HK-2 (cell line): ENCODE results near the gene KLC1.

ENCODE experiments used
- DNase-seq: peaks from one replicate; pipeline ENCODE4 v3.0.0-alpha.2; 2018; ENCODE audit not compliant: unreplicated experiment

KLC1 gene

DNA sequence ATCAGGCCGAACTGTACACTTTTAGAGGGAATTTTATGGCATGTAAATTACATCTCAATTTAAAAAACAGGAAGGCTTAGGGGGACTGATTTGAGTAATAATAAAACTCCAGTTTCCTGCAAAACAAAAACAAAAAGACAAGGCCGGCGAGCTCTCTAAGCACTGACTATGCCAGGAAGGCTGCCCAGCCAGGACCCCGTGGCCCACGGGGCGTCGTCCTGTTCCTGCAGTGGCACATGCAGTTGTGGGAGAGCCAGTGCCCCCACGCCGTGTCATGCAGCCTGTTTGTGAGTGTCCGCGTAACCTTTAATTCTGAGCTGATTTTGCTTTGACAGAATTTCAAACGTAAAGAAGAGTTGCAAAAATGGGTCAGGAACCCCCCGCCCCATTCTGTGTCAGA lies 75.7 kb downstream of the KLC1 start:
- DNase-seq: no peak

DNA sequence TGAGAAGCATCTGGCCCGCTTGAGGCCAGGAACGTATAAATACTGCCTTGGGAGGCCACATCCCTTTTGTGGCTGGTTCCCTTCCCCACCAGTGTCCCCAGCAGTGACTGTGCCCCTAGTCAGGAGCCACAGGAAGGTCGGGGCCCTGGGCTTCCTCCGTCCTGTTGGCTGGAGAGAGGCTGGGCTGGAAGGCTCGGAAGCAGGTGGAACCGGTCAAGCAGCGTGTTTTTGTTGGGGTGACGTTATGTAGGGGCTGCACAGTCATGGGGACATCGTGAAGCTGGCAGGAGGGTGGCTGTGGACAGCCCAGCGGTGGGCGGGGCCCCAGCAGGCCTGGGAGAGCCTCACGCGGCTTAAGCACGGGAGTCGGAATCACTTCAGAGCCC lies 76.1 kb downstream of the KLC1 start:
- DNase-seq: no peak

DNA sequence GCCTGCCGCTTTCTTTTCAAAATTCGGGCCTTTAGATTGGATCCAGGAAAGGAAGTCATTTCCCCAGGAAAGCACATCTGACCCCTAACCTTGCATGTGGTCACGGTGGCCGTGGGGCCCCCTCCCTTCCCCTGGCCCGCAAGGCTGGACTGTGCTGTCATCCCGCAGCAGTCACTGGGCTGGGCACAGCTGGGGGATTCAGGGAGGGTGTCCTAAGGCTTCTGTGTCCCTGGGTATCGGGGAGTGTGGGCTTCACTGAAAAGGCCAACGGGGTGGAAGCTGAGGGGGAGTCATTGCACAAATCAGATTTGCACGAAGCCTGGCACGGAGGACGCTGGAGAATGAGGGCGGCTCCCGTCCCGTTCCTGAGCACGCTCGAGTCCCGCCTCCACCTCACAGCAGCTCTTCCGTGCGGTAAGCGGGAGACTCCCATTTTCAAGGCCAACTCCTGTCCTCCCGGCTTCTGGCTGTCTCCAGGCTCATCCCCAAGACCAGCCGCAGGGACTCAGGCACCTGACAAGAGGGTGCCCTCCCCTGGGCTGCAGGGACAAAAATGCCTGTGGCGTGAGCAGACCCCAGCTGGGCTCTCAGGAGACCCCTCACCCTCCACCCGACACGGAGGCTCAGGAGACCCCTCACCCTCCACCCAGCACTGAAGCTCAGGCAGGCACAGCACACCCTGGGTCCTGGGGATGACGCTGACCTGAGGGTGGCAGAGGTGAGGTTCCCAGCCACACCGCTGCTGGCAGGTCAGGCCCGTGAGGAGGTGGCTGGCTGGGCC lies 76.7 kb downstream of the KLC1 start:
- DNase-seq: no peak

DNA sequence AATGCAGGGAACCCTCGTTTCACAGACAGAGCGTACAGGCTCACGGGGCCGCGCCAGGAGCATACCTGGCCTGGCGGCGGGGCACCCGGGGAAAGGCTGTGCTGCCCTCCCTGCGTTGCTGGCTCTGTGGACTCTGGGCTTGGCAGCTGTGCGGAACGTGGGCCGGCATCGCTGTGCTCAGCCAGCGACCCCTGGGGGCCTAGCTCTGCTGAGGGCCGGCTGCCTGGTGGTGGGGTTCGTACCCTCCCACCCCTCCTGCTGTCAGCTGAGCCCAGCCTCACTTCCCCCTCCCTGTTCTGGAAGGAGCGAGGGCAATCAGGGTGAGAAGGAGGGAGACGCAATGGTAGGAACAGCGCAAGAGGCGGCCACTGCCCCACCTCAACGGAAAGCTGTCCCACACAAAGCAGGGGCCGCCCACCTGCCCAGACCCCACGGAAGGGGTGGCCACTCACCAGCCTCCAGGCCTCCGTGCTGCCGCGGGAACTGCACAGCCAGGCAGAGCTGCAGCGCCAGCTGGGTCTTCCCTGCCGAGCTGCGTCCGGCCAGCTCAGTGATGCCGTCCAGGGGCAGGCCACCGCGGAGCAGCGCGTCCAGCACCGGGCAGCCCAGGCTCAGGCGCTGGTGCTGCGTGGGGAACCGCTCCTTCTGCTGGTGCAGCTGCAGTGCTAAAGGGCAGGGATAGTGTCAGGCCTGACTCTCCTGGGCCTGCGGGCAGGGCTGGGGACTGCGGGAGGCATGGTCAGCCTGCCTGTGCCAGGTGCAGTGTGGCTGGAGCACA lies 77.7 kb downstream of the KLC1 start:
- no peak for DNase-seq

DNA sequence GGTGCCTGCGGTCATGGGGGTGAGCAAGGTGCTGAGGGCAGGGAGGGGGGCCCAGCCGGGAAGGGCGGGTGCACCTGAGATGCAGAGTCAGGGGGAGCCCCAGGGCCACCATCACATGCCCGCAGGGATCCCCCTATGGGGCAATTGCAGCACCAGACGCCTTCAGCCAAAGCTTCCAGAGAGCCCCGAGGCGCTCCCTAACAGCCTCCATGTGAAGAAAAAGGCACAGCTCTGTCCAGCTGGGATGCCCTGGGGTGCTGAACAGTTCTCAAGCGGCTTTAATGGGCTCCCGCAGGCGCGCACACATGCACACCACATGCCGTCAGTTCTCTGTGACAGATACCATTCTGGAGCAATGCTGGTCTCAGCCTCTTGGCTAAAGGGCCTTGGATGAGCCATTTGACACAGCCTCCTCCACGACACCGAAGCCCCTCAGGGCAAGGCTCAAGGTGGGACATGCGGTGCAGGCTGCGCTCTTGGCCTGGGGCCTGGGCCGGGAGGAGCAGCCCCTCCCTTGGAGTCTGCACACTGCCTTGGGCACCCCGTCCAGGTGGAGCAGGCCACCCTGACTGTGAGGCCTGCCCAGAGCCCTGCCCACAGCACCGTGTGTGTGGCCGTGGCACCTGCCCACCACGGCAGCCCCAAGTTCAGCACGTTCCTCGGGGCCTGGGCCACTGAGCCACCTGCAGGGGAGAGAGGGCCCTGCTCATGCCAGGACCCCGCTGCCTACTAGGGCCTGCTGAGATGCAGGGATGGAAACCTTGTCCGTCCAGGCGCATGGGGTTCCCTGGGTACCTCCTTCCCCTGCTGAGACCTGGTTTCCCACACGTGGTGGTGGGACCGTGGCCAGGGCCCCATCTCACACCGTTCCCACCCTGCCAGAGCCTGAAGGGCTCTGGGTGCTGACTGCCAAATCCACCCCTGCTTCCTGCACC lies 78.6 kb downstream of the KLC1 start:
- no peak for DNase-seq

DNA sequence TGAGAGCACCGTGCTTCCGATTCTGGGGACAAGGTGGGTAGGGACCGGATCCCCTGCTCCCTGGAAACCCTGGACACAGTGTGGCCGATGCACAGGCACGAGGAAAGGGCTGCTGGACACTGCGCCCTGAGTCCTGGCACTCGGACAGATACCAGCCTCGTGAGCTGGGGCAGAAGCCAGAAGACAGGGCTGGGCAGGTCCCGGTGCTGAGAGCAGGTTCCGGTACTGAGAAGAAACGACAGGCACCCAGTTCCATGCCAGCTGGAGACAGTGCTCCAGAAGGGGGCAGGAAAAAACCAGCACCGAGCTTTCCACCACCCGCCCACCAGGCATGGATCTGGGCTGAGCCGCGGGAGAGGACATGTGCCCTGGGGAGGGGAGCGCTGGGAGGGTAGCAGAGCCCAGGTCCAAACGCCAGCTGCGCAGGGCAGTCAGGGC lies 79.8 kb downstream of the KLC1 start:
- DNase-seq: no peak

DNA sequence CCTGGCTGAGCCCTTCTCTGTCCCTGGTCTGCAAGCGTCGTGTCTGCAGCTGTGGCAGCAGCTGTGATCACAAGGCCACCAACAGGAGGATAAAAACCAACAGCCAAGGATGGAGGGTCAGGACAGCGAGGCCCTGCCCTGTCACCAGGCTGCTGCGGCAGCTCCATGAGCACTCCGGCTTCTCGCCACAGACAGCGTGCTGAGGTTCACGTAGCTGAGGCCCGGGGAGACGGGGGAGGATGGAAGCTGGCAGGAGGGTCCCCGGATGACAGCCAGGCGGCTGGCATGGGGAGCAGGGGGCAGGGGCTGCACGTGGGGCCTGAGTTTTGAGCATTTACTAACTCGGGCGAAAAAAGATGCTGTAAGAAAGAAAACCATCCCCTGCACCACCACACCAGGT lies 80.8 kb downstream of the KLC1 start:
- no peak for DNase-seq

DNA sequence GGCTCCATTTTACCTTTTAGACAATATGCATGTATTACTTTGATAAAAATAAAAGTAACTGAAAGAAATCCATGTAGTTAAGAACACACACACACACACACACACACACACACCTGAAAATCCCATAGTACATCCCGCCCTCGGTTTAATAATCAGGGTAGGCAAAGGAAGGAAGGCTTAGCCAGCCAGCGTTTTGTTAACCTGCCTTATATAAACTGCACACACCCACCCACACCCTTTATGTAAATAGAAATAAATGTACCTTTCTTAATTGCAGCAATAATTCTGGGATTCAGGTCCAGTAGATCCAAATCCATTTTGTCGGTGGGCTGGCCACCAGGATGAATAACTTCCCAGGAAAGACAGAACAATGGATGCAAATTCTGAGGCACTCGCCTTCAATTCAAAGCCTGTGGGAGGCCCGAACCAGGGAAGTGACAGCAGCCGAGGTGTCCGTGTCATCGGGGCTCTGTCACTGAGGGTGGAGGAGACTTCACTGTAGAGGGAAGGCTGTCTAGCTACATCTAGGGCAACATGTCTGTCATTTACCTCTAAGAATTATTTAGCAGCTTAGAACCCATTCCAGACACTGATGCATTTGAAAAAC lies 81.9 kb downstream of the KLC1 start:
- DNase-seq: no peak

DNA sequence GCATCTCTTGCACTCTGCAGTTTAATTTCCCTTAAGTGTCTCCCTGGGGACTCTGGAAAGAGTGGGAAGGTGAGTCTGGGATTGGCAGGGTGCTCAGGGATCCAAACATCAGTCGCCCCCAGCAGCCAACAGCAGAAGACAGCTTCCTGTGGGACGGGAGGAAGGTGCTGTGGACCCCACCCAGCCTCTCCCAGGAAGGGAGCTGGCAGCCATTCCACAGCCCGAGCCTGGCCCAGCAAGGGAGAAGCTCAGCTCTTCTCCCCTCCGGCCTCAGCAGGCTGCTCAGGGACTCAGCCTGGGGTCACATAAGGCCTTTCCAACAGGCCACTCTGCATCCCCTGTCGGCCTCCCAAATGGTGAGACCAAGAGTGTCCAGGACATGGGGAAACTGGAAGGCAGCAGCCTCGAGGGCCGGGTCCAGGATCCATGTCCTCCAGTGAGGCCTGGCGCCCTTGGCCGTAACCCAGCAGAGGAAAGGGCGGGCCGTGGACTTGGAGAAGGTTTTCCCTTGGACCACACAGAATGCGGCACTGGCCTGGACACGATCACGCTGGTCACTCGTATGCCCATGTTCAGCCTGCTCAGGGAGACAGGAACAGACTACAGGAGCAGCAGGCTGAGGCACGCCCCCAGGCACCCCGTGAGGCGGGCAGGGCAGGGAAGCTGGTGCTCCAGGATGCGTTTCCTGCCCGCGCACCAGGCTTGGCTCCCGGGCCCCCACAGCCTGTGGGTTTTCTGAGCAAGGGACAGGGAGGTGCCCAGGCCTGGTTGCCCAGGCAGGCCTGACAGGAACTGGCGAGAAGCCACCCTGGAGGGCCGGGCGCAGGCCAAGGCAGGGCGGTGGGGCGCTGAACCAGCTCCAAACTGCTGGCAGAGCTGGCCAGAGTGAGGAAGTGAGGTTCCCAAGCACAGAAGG lies 82.8 kb downstream of the KLC1 start:
- no peak for DNase-seq

DNA sequence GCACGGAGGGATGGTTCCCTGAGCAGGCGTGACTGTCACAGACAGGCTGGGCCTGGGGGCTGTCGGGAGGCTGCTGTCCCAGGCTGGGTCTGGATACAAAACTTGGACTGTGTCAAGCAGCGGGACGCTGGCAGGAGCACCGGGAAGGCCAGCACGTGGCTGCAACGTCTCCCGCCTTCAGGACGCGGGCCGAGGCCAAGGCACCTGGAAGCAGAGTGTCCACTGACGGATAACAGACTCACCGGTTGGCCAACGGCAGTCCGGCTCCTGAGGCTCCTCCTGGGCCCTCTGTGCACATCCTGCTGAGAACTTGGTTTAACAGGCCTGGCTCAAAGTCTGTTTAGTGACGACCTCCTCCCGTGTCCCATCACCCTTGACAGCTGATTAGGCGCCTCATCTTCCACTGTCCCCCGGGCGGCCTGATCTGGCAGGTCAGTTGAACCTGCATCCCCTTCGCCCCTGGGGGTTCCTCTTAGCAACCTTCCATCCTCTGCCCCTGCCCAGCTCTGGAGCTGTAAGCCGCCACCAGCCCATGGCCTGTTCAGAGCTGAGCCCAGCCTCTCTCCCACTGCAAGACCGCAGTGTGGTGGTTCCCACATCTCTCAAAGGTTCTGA lies 83.7 kb downstream of the KLC1 start:
- DNase-seq: no peak

DNA sequence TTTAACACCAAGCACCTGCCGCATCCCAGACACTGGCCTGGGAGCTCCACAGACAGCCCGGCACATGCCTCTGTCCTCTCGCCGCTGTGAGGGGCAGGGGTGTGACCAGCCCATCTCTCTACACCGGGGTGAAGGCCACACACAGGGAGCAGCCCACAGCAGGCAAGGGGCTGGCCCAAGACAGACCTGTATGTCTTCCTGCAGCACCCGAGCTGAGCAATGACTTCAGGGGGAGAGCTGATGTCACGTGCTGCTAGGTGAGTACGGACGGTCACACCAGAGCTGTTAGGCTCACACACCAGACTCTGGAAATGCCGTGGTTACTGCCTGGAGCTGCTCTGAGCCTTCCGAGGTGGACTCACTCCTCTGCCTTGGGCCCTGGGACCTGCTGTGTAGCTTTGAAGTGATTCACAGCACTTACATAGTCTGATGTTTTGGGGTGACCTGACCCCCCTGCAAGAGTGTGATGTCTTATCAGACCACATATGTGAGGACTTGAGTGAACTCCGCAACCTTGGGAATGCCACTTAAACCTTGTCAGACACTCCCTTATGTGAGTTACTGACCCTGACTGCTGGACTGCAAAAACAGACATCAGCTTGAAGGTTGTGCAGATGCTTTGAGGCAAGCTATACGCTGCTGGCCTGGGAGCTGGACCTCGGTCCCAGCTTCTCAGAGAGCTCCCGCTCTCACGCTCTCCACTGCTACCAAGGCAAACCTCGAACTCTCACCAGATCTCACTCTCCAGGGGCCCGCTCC lies 84.5 kb downstream of the KLC1 start:
- DNase-seq: no peak

DNA sequence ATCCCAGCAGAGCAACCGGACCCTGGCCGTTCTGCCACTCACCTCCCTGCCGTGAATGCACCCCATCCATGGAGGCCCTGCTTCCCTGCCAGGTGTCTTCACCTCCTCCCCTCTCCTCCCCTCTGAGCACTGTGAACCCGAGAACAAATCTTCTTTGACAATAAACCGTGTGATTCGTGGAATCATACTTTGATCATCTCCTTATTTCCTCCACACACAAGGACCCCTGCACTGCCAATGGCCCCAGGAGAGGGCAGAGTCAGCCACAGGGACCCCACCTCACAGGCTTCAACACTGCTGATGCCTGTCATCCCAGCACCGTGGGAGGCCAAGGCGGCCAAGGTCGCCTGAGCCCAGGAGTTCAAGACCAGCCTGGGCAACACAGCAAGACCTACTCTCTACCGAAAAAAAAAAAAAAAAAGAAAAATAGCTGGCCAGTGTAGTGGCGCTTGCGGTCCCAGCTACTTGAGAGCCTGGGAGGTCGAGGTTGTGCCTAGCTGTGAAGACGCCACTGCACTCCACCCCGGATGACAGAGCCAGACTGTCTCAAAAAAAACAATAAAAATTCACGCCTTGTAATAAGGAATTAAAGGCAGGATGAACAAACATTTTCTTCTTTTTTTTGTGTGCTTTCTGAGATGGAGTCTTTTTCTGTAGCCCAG lies 85.2 kb downstream of the KLC1 start:
- no peak for DNase-seq

DNA sequence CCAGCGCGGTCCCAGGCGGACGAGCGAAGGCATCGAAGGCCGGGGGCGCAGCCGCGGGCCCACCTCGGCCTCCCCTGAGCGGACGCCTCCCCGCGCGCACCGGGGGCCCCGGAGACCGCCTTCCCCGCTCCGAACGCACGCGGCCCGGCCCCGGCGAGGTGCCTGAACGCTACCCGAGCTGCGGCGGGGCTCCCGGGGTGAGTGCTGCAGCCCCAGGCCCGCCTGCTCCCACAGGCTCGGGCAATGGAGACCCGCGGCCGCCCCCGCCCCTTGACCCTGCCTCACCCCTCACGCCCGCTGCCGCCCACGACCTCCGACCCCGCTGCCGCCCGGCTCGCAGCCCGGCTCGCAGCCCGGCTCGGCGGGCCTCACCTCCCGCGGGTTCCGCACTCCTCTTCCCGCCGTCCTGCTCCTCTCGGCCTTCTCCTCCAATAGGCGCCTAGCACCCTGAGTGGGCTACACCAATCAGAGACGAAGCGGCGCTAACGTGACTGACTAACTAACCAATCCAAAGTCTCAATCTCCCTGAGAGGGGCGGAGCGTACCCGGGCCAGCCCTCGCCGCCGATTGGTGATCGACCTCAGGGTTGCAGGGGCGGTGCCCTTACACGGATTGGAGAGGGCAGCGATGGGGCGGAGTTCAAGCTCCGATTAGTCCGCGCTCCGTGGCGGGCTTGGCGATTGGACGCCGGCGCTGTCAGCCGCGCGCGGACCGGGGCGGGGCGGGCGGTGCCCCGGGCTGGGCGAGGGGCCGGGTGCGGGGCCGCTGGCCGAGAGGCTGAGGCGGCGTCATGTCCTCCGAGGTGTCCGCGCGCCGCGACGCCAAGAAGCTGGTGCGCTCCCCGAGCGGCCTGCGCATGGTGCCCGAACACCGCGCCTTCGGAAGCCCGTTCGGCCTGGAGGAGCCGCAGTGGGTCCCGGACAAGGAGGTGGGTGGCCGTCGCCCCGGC lies 86.3 kb downstream of the KLC1 start, which contains the start of the genes XRCC3 and ZFYVE21:
XRCC3 (minus strand) TSS at position 400 of the 949 bp plus-strand sequence. CDS start 4,364 bp downstream, outside the sequence.
ZFYVE21 (plus strand) TSS at position 759 of the 949 bp plus-strand sequence; CDS start at position 791, 32 bp downstream.
- DNase-seq: peak; percentile 100

DNA sequence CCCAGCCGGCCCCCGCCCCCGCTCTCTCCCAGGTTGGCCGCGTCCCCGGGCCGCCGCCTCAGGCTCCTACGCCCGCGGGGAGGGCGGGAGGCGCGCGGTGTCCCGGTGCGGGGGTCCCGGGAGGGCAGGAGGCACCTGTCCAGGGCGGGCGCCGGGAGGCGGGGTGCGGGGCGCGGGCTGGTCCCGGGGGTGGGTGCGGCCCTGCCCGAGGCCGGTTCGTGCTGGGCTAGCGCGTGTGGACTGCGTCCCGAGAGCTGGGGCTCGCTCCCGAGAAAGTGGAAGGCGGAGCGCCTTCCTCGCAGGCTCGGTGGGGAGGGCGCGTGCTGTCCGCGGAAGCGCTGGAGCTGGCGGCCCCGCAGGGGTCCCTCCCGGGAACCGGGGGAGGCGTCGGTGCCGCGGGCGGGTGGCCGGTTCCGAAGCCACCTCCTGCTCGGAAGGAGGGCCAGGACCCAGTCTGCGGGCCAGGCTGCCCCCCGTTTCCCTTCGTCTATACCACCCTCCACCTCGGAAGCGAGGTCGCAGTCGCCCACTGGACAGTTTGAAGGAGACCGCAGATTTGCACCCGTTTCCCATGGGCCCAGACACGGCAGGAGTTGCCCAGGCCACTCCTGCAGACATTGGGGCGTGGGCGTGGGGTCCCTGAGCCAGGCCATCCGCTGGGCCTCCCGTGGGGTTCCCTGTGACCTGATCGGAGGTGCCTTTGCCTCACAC lies 87.2 kb downstream of the KLC1 start:
- peak; percentile 30 for DNase-seq

DNA sequence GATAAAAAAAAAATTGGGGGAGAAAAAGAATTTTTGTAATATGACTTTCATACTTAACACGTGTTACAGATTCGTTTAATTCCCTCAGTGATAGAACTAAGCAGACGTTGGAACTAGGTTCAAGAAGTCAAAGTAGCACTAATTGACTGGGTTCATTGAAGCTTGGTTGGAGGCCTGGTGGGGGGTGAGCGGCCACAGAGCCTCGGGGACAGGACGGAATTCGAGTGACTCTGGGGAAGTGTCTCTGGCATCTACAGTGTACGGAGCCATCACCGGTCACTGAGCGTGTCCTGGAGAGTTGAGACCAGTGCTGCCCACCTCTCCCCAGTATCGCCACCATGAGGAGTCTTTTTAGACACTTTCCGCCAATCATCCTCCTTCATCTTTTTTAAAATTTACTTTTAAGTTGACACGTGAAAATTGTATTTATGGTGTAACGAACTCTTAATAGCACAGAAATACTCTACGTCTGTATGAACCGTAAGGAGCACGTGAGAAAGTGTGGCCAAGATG lies 87.9 kb downstream of the KLC1 start:
- no peak for DNase-seq

DNA sequence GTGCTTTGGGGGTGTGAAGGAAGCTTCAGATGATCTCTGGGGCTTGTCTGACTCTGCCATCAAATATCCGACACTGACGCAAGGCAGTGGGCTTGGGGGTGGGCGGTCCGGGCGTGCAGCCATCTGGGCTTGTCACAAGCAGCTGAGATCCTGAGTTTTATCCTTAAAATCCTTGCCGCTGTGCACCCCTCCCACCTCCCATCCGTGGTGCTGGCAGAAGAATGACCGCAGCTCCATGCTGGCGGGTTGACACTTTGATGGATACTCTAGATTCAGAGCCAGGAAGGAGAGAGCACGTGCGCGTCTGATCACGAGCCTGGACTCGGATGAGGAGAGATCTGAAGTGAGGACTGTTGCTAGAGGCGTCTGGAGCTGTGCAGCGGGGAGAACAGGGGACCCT lies 89.6 kb downstream of the KLC1 start:
- no peak for DNase-seq

DNA sequence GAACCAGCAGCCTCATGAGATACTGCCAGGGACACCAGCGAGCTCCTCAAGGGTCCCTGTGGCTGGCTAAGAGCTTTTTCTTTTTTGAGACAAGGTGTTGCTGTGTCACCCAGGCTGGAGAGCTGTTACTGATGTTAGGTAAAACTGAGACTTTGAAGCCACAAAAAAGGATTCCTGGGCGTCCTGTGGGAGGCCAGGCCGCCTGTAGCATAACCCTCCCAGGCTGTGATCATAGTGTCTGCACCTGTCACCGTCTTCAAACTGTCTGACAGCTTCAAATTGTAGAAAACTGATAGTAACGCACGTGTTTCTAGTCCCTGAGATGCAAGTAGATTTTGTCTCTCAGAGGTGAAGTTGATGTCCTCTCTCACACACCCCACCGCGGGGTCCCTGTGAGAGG lies 90.7 kb downstream of the KLC1 start:
- no peak for DNase-seq
